ENCODE results near the gene CDK14. TPM values are rescaled to one million over a fixed set of nuclear protein-coding genes. Genes with fewer than 3 reads are reported as not detected.

The CDK14 gene
- total RNA-seq, 1 experiment from 2014 or later: 57.9 TPM

- no peak for TF ChIP-seq USF2 (CRISPR knock-in tag; IDR thresholded peaks at IDR 0.05)
- no peak for TF ChIP-seq E2F1 (CRISPR knock-in tag; IDR thresholded peaks at IDR 0.05)
These were observed 337.9 kb downstream of the CDK14 start (continued) for GRCh38 chr7:90933984-90934383.

- ChIA-PET POLR2A (no interaction called here), CTCF (no interaction called here)
- no peaks in the 10 kb centered on the region for H3K9me3 Mint-ChIP-seq
- H3K36me3 Mint-ChIP-seq: no peaks in the 10 kb centered on the region
- no peak overlapping the region for H3K4me3 Mint-ChIP-seq
- no peaks in the 10 kb centered on the region for H3K27me3 Mint-ChIP-seq (ENCODE audit: low read depth)
- DNase-seq (ENCODE audit: low spot score) (no peak), ATAC-seq (no peak)
- TF ChIP-seq FOXK1 (CRISPR knock-in tag; IDR thresholded peaks at IDR 0.05) (no peak), ZNF232 (CRISPR knock-in tag; IDR thresholded peaks at IDR 0.05) (no peak), NFE2L1 (CRISPR knock-in tag; IDR thresholded peaks at IDR 0.05) (no peak), ETV6 (CRISPR knock-in tag; IDR thresholded peaks at IDR 0.05) (no peak), CDX4 (CRISPR knock-in tag; IDR thresholded peaks at IDR 0.05; ENCODE audit: borderline replicate concordance) (no peak), ATF6 (CRISPR knock-in tag; IDR thresholded peaks at IDR 0.05) (no peak), CBFB (CRISPR knock-in tag; IDR thresholded peaks at IDR 0.05; ENCODE audit: low read depth) (no peak), TCF7 (CRISPR knock-in tag; IDR thresholded peaks at IDR 0.05; ENCODE audit: low read depth) (no peak)
- H3K27ac Mint-ChIP-seq: no peak overlapping the region
- H3K4me1 Mint-ChIP-seq: no peaks in the 10 kb centered on the region
These were observed 342.2 kb downstream of the CDK14 start for GRCh38 chr7:90938371-90938770.

GRCh38 chr7:90939666-90940065, 343.5 kb downstream of the CDK14 start:
- no peaks in the 10 kb centered on the region for H3K36me3 Mint-ChIP-seq
- no peaks in the 10 kb centered on the region for H3K9me3 Mint-ChIP-seq
- ATAC-seq: no peak
- no peaks in the 10 kb centered on the region for H3K27me3 Mint-ChIP-seq (ENCODE audit: low read depth)
- no peak overlapping the region for H3K4me3 Mint-ChIP-seq
- H3K27ac Mint-ChIP-seq: no peak overlapping the region
- ChIA-PET CTCF (no interaction called here), POLR2A (no interaction called here)
- no peak for DNase-seq (ENCODE audit: low spot score)
- peaks cover 2% of the 10 kb centered on the region for H3K4me1 Mint-ChIP-seq
- no peak for TF ChIP-seq NR3C1 (CRISPR knock-in tag; conservative IDR thresholded peaks at IDR 0.05; ENCODE audit: low read depth)
- TF ChIP-seq NFATC4 (CRISPR knock-in tag; IDR thresholded peaks at IDR 0.05): no peak
- TF ChIP-seq ARID4B (CRISPR knock-in tag; IDR thresholded peaks at IDR 0.05; ENCODE audit: borderline replicate concordance): no peak
- no peak for TF ChIP-seq RORB (CRISPR knock-in tag; IDR thresholded peaks at IDR 0.05)
- TF ChIP-seq AR (CRISPR knock-in tag; IDR thresholded peaks at IDR 0.05): no peak
- no peak for TF ChIP-seq RELA (CRISPR knock-in tag; IDR thresholded peaks at IDR 0.05; ENCODE audit: borderline replicate concordance)
- no peak for TF ChIP-seq EMX1 (CRISPR knock-in tag; IDR thresholded peaks at IDR 0.05)
- no peak for TF ChIP-seq E2F1 (CRISPR knock-in tag; IDR thresholded peaks at IDR 0.05)
- TF ChIP-seq E2F4 (CRISPR knock-in tag; IDR thresholded peaks at IDR 0.05; ENCODE audit: borderline replicate concordance, low read depth): no peak
- TF ChIP-seq SMAD4 (CRISPR knock-in tag; IDR thresholded peaks at IDR 0.05): no peak
